SU-DHL-6 (cell line): ENCODE results near the gene CUX1.

Experiments
- CTCF ChIP-seq: fragments of 200-600 bp; sonication (generic); IDR thresholded peaks from one replicate; pipeline ENCODE4 v1.5.1; 2017; ENCODE audit warnings: antibody characterized with exemption, mild to moderate bottlenecking, low read length, moderate library complexity; ENCODE audit not compliant: insufficient read depth, poor library complexity, severe bottlenecking
- EZH2phosphoT487 ChIP-seq: fragments of 200-600 bp; sonication (generic), shearing (Covaris generic); conservative IDR thresholded peaks from 2 replicates; pipeline ENCODE4 v1.6.1; 2018; ENCODE audit warnings: mild to moderate bottlenecking, antibody characterized with exemption, low read length, moderate library complexity, mixed read lengths

GRCh38 chr7:102291916-102292267 lies 474.5 kb downstream of the CUX1 start:
- no peak for TF ChIP-seq CTCF
- TF ChIP-seq EZH2phosphoT487, result no peak
